Activated T-cell treated with anti-CD3 and anti-CD28 coated beads, Interleukin-2, amount 50 U/mL, for 1 hour (primary cell): ENCODE measurements around the gene PCDH18.
"Not testable (repeated sequence)": the region's sequence is repeated elsewhere in the genome, so short reads cannot be mapped to it uniquely, and the experiment has no call there.

ENCODE experiments used
- DNase-seq: peaks from one replicate; pipeline ENCODE4 v3.0.0-alpha.2; 2020

PCDH18 gene

GRCh38 chr4:137531986-137532868 lies at the start of gene PCDH18:
TSS of gene PCDH18 (minus strand) at chr4:137532494. CDS start at chr4:137532088, 406 bp downstream.
- DNase-seq, result no peak

- no peak for DNase-seq
Measured at GRCh38 chr4:137576446-137576845, 44.2 kb upstream of the PCDH18 start.

- no peak for DNase-seq
Measured at GRCh38 chr4:137572647-137573046, 40.4 kb upstream of the PCDH18 start.

- DNase-seq, result no peak
Measured at GRCh38 chr4:137572163-137572562, 39.9 kb upstream of the PCDH18 start.

GRCh38 chr4:137559801-137560200 lies 27.5 kb upstream of the PCDH18 start:
- no peak for DNase-seq

GRCh38 chr4:137558951-137559350 lies 26.7 kb upstream of the PCDH18 start:
- DNase-seq, result no peak

- DNase-seq, result no peak
Measured at GRCh38 chr4:137545461-137545861, 13.2 kb upstream of the PCDH18 start.

GRCh38 chr4:137543648-137544047 lies 11.4 kb upstream of the PCDH18 start:
- DNase-seq, result no peak

- no peak for DNase-seq
Measured at GRCh38 chr4:137543198-137543597, 10.9 kb upstream of the PCDH18 start.

- no peak for DNase-seq
Measured at GRCh38 chr4:137541876-137542646, 9.8 kb upstream of the PCDH18 start.

GRCh38 chr4:137541181-137541580 lies 8.9 kb upstream of the PCDH18 start:
- DNase-seq, result no peak

- no peak for DNase-seq
Measured at GRCh38 chr4:137540356-137540755, 8.1 kb upstream of the PCDH18 start.

- no peak for DNase-seq
Measured at GRCh38 chr4:137538526-137538925, 6.2 kb upstream of the PCDH18 start.

- not testable (repeated sequence) for DNase-seq
Measured at GRCh38 chr4:137537807-137538206, 5.5 kb upstream of the PCDH18 start.

GRCh38 chr4:137536789-137537561 lies 4.7 kb upstream of the PCDH18 start:
- no peak for DNase-seq

GRCh38 chr4:137535718-137536117 lies 3.4 kb upstream of the PCDH18 start:
- DNase-seq, result no peak

- no peak for DNase-seq
Measured at GRCh38 chr4:137534516-137534915, 2.2 kb upstream of the PCDH18 start.

GRCh38 chr4:137533855-137534254 lies 1.6 kb upstream of the PCDH18 start:
- DNase-seq, result no peak

- DNase-seq, result no peak
Measured at GRCh38 chr4:137532869-137533236, 559 bp upstream of the PCDH18 start.

GRCh38 chr4:137531168-137531985 lies 917 bp downstream of the PCDH18 start:
- DNase-seq, result no peak

- DNase-seq, result no peak
Measured at GRCh38 chr4:137530176-137530575, 2.1 kb downstream of the PCDH18 start.

GRCh38 chr4:137529432-137529831 lies 2.9 kb downstream of the PCDH18 start:
- DNase-seq, result no peak
